ENCODE measurements around the gene GATA2. TPM values are rescaled to one million over a fixed set of nuclear protein-coding genes. Genes with fewer than 3 reads are reported as not detected.

The GATA2 gene
- total and polyA plus RNA-seq, 2 donors (not counting 1 experiment from before 2014, with no cell fraction given): 0.27 TPM; not detected in 1

GRCh38 chr3:128487813-128488635 is 5.0 kb downstream of the GATA2 start:
- H3K4me1 ChIP-seq (ENCODE audit: control insufficient read depth in 2 of 2, insufficient read depth in 2 of 2, low read length in 2 of 2): peaks cover 69 to 78% of the 10 kb centered on the region in 2 donors
- H3K27me3 ChIP-seq (replicated peaks in 1 of 4; ENCODE audit: control extremely low read depth in 1 of 4, control insufficient read depth in 3 of 4, insufficient read depth in 4 of 4, low read length in 3 of 4): peaks cover 0 to 93% (median 50%) of the 10 kb centered on the region in 4 experiments
- ChIA-PET CTCF (no interaction called here), POLR2A (interaction anchor here (0.6 kb wide), 1 partner anchor 58 kb away, joined by 4 read pairs; no protein-coding TSS in a partner anchor)
- no peaks in the 10 kb centered on the region for H4K20me1 ChIP-seq (ENCODE audit: control insufficient read depth, insufficient read depth, low read length, poor library complexity, severe bottlenecking)
- no peaks in the 10 kb centered on the region for H3K79me2 ChIP-seq (ENCODE audit: control insufficient read depth, insufficient read depth, low read length)
- TF ChIP-seq EZH2 (IDR thresholded peaks at IDR 0.05; ENCODE audit: borderline replicate concordance, insufficient read depth, low read depth, low read length, poor library complexity, severe bottlenecking) (no peak), CTCF (IDR thresholded peaks at IDR 0.05) (no peak)
- no peaks in the 10 kb centered on the region for H3K36me3 ChIP-seq (replicated peaks in 1 of 2; ENCODE audit: control extremely low read depth in 1 of 2, control insufficient read depth in 1 of 2, extremely low read depth in 1 of 2, insufficient read depth in 2 of 2, low read length in 1 of 2)
- peak overlapping the region in 4 of 5 experiments; percentile 12 to 67 (median 50) for H3K4me3 ChIP-seq (ENCODE audit: control extremely low read depth in 1 of 5, extremely low read depth in 1 of 5, insufficient read depth in 1 of 5, low read depth in 2 of 5, low read length in 4 of 5)
- H3K9me3 ChIP-seq (ENCODE audit: control extremely low read depth in 1 of 3, control insufficient read depth in 2 of 3, insufficient read depth in 1 of 3, low read length in 2 of 3): peaks cover 0 to 41% (median 0%) of the 10 kb centered on the region in 3 donors
- ATAC-seq (ENCODE audit: low read depth) (no peak), DNase-seq (peak; percentile 41)
- intact Hi-C loops (cut with micrococcal nuclease): no loop called here
- 2% methylated on average over 61 of the region's 68 CpGs for WGBS (ENCODE audit: insufficient coverage)
- H3K9ac ChIP-seq (ENCODE audit: low read length): peak overlapping the region; percentile 61
- Mint-ChIP-seq H3K4me1 (peaks cover 53% of the 10 kb centered on the region), H3K4me3 (peak overlapping the region; percentile 88), H3K27ac (no peak overlapping the region), H3K27me3 (peaks cover 47% of the 10 kb centered on the region), H3K9me3 (ENCODE audit: insufficient read depth) (no peaks in the 10 kb centered on the region)
- peak overlapping the region; percentile 59 for H2AFZ ChIP-seq (ENCODE audit: insufficient read depth, low read depth, low read length, poor library complexity, severe bottlenecking)
- H3K27ac ChIP-seq (ENCODE audit: low read length in 2 of 2): no peak overlapping the region
- peak overlapping the region; percentile 94 for H3K4me2 ChIP-seq (replicated peaks; ENCODE audit: low read depth, low read length, poor library complexity, severe bottlenecking)

GRCh38 chr3:128487538-128487812 is 5.5 kb downstream of the GATA2 start:
- ChIA-PET POLR2A (interaction anchor here (0.6 kb wide), 1 partner anchor 58 kb away, joined by 4 read pairs; no protein-coding TSS in a partner anchor), CTCF (no interaction called here)
- DNase-seq (peak; percentile 53), ATAC-seq (ENCODE audit: low read depth) (no peak)
- WGBS (ENCODE audit: insufficient coverage): 0% methylated on average over 13 of the region's 18 CpGs
- no peaks in the 10 kb centered on the region for H3K79me2 ChIP-seq (ENCODE audit: control insufficient read depth, insufficient read depth, low read length)
- H3K4me1 ChIP-seq (ENCODE audit: control insufficient read depth in 2 of 2, insufficient read depth in 2 of 2, low read length in 2 of 2): peaks cover 70 to 72% of the 10 kb centered on the region in 2 donors
- peaks cover 56% of the 10 kb centered on the region for H3K4me1 Mint-ChIP-seq
- H3K4me3 ChIP-seq (ENCODE audit: control extremely low read depth in 1 of 5, extremely low read depth in 1 of 5, insufficient read depth in 1 of 5, low read depth in 2 of 5, low read length in 4 of 5): peak overlapping the region in 4 of 5 experiments; percentile 12 to 67 (median 50)
- peaks cover 0 to 41% (median 0%) of the 10 kb centered on the region in 3 donors for H3K9me3 ChIP-seq (ENCODE audit: control extremely low read depth in 1 of 3, control insufficient read depth in 2 of 3, insufficient read depth in 1 of 3, low read length in 2 of 3)
- no peaks in the 10 kb centered on the region for H3K36me3 ChIP-seq (replicated peaks in 1 of 2; ENCODE audit: control extremely low read depth in 1 of 2, control insufficient read depth in 1 of 2, extremely low read depth in 1 of 2, insufficient read depth in 2 of 2, low read length in 1 of 2)
- H3K27me3 ChIP-seq (replicated peaks in 1 of 4; ENCODE audit: control extremely low read depth in 1 of 4, control insufficient read depth in 3 of 4, insufficient read depth in 4 of 4, low read length in 3 of 4): peaks cover 0 to 96% (median 51%) of the 10 kb centered on the region in 4 experiments
- H4K20me1 ChIP-seq (ENCODE audit: control insufficient read depth, insufficient read depth, low read length, poor library complexity, severe bottlenecking): no peaks in the 10 kb centered on the region
- H3K27ac ChIP-seq (ENCODE audit: low read length in 2 of 2): no peak overlapping the region
- H3K27ac Mint-ChIP-seq: no peak overlapping the region
- peaks cover 50% of the 10 kb centered on the region for H3K27me3 Mint-ChIP-seq
- intact Hi-C loops (cut with micrococcal nuclease): no loop called here
- peak overlapping the region; percentile 59 for H2AFZ ChIP-seq (ENCODE audit: insufficient read depth, low read depth, low read length, poor library complexity, severe bottlenecking)
- TF ChIP-seq EZH2 (IDR thresholded peaks at IDR 0.05; ENCODE audit: borderline replicate concordance, insufficient read depth, low read depth, low read length, poor library complexity, severe bottlenecking) (no peak), CTCF (IDR thresholded peaks at IDR 0.05) (no peak)
- peak overlapping the region; percentile 88 for H3K4me3 Mint-ChIP-seq
- H3K9me3 Mint-ChIP-seq (ENCODE audit: insufficient read depth): no peaks in the 10 kb centered on the region
- H3K4me2 ChIP-seq (replicated peaks; ENCODE audit: low read depth, low read length, poor library complexity, severe bottlenecking): peak overlapping the region; percentile 94
- H3K9ac ChIP-seq (ENCODE audit: low read length): peak overlapping the region; percentile 61

Data from B cell (primary cell).